AG04450 (cell line): Measurements from ENCODE around the gene CCDC28B. TPM values are rescaled to one million over a fixed set of nuclear protein-coding genes. Genes with fewer than 3 reads are reported as not detected.

Experiments
- CTCF ChIA-PET: fragments of 300-600, 350-600 bp; formaldehyde crosslinking; extraction: SDS; loops from one replicate; lab custom pipeline; 2022; ENCODE audit warnings: antibody characterized with exemption, inconsistent platforms; lab: Charles Lee
- POLR2A ChIA-PET: fragments of 350-600 bp; formaldehyde crosslinking; extraction: SDS; loops from one replicate; lab custom pipeline; 2021; ENCODE audit warnings: antibody characterized with exemption, inconsistent platforms; lab: Yijun Ruan, JAX
- DNase-seq: peaks from one replicate; pipeline ENCODE4 v3.0.0-alpha.2; 2011; ENCODE audit warnings: low read depth, low spot score
- H3K27ac ChIP-seq: one replicate; pipeline ENCODE4 v1.5.1; 2012; ENCODE audit warnings: low read depth, low read length, control low read depth
- H3K27me3 ChIP-seq: one replicate; pipeline ENCODE4 v1.6.0; 2012; ENCODE audit warnings: low read length; ENCODE audit not compliant: control insufficient read depth, insufficient read depth
- H3K4me3 ChIP-seq: 2 replicates; pipeline ENCODE4 v1.5.1; 2011; ENCODE audit warnings: mild to moderate bottlenecking, low read depth, low read length, control low read depth
- H3K9me3 ChIP-seq: 2 replicates; pipeline ENCODE4 v1.5.1; 2012; ENCODE audit warnings: low read length; ENCODE audit not compliant: control insufficient read depth, insufficient read depth
- CTCF ChIP-seq: IDR thresholded peaks from 2 replicates; pipeline ENCODE4 v1.5.1; 2011; ENCODE audit warnings: low read depth, low read length, control low read depth, inconsistent platforms
- polyA plus RNA-seq: library from polyadenylated mRNA; depleted of rRNA; stranded (reverse); fragments of >200 nt; gene quantifications from 2 replicates; pipeline ENCODE4 v1.2.3, GENCODE V29; 2011

Gene CCDC28B
- polyA plus RNA-seq, 1 experiment, result 17.6 TPM

GRCh38 chr1:32221581-32221979 lies 21.2 kb downstream of the CCDC28B start:
- Histone ChIP-seq H3K4me3 (peak overlapping the region; percentile 74), H3K27ac (no peak overlapping the region), H3K9me3 (no peaks in the 10 kb centered on the region), H3K27me3 (no peaks in the 10 kb centered on the region)
- TF ChIP-seq CTCF, result no peak
- ChIA-PET CTCF (no interaction called here), POLR2A (interaction anchor here (1.1 kb wide), 1 partner anchor 130 kb away, joined by 3 read pairs; no protein-coding TSS in a partner anchor)
- DNase-seq, result no peak

GRCh38 chr1:32221980-32222755 lies 21.8 kb downstream of the CCDC28B start, which contains the start of the genes EIF3I and TMEM234:
Gene EIF3I (plus strand): TSS chr1:32222407. CDS start chr1:32222442, 35 bp downstream.
Gene TMEM234 (minus strand): TSS chr1:32222353. CDS start chr1:32222322, 31 bp downstream.
- Histone ChIP-seq H3K27me3 (no peaks in the 10 kb centered on the region), H3K9me3 (no peaks in the 10 kb centered on the region), H3K4me3 (peak within 1 kb of the TSS; percentile 74), H3K27ac (peak within 1 kb of the TSS; percentile 73)
- POLR2A ChIA-PET, result no interaction called here
- CTCF ChIA-PET, result interaction anchor here (0.5 kb wide), 1 partner anchor 329 kb away, joined by 5 read pairs; no protein-coding TSS in a partner anchor
- DNase-seq, result peak; percentile 64
- TF ChIP-seq CTCF, result no peak

- ChIA-PET CTCF (interaction anchor here (0.6 kb wide), 1 partner anchor 139 kb away, joined by 9 read pairs; the partner anchor contains the start of gene TSSK3), POLR2A (no interaction called here)
- 0 out of 2 replicates have a peak, but pooled peaks have one; percentile 9 for TF ChIP-seq CTCF
- H3K4me3 ChIP-seq, result no peak overlapping the region
- H3K27me3 ChIP-seq, result no peaks in the 10 kb centered on the region
- no peaks in the 10 kb centered on the region for H3K9me3 ChIP-seq
- peak overlapping the region; percentile 11 for H3K27ac ChIP-seq
- DNase-seq, result no peak
Measured at GRCh38 chr1:32223683-32224082, 23.3 kb downstream of the CCDC28B start.

GRCh38 chr1:32224285-32224684 lies 23.9 kb downstream of the CCDC28B start:
- POLR2A ChIA-PET, result no interaction called here
- Histone ChIP-seq H3K9me3 (no peaks in the 10 kb centered on the region), H3K4me3 (no peak overlapping the region), H3K27ac (no peak overlapping the region), H3K27me3 (no peaks in the 10 kb centered on the region)
- CTCF ChIA-PET, result no interaction called here
- no peak for TF ChIP-seq CTCF
- no peak for DNase-seq

GRCh38 chr1:32228771-32229170 lies 28.4 kb downstream of the CCDC28B start:
- no peak overlapping the region for H3K4me3 ChIP-seq
- no peak overlapping the region for H3K27ac ChIP-seq
- DNase-seq, result no peak
- H3K9me3 ChIP-seq, result no peaks in the 10 kb centered on the region
- CTCF ChIA-PET, result no interaction called here
- POLR2A ChIA-PET, result interaction anchor here (0.6 kb wide), 1 partner anchor 17 kb away, joined by 3 read pairs; no protein-coding TSS in a partner anchor
- no peaks in the 10 kb centered on the region for H3K27me3 ChIP-seq
- TF ChIP-seq CTCF, result no peak
